PC-9 (cell line): Measurements from ENCODE around the gene TES. TPM values are rescaled to one million over a fixed set of nuclear protein-coding genes. Genes with fewer than 3 reads are reported as not detected.
A peak's percentile ranks its signal among the peaks of the same experiment; 100 is the strongest.

Experiments
- BruUV-seq: library from RNA; stranded (reverse); fragments of 400-500 nt; replicated peaks from 2 replicates; lab custom pipeline; 2021; lab: Mats Ljungman, UMichigan
- CTCF ChIA-PET: fragments of 300-600 bp; sonication (Branson Sonifier 250); formaldehyde crosslinking; loops from one replicate; lab custom pipeline; 2022; ENCODE audit warnings: antibody characterized with exemption; lab: Charles Lee
- POLR2A ChIA-PET: fragments of 300-600 bp; sonication (Branson Sonifier 250); formaldehyde crosslinking; loops from one replicate; lab custom pipeline; 2022; ENCODE audit warnings: antibody characterized with exemption; ENCODE audit not compliant: unreplicated experiment; lab: Charles Lee
- DNase-seq, 2 experiments: peaks; one replicate each; pipeline versions ENCODE4 v3.0.0 to v3.0.0-alpha.2; 2015 to 2022; ENCODE audit warnings: mixed read lengths in 1 of 2
- H2AFZ ChIP-seq: fragments of 200-600 bp; sonication (generic); 2 replicates; pipeline ENCODE4 v1.8.1; 2017; ENCODE audit warnings: antibody characterized with exemption
- H3F3A ChIP-seq: fragments of 200-600 bp; sonication (generic); 2 replicates; pipeline ENCODE4 v1.8.1; 2017; ENCODE audit warnings: antibody characterized with exemption, mild to moderate bottlenecking, low read depth; ENCODE audit not compliant: insufficient read depth
- H3K27ac ChIP-seq: fragments of 200-600 bp; sonication (generic); 2 replicates; pipeline ENCODE4 v1.6.1; 2016; ENCODE audit warnings: mixed run types
- H3K27me3 ChIP-seq: fragments of 200-600 bp; sonication (generic); 2 replicates; pipeline ENCODE4 v1.6.1; 2016; ENCODE audit warnings: low read depth, mixed run types; ENCODE audit not compliant: insufficient read depth
- H3K36me3 ChIP-seq: fragments of 200-600 bp; sonication (generic); 2 replicates; pipeline ENCODE4 v1.6.1; 2016; ENCODE audit warnings: low read depth, mixed run types
- H3K4me1 ChIP-seq: fragments of 200-600 bp; sonication (generic); replicated peaks from 2 replicates; pipeline ENCODE4 v1.6.1; 2016; ENCODE audit warnings: mixed run types; ENCODE audit not compliant: insufficient read depth
- H3K4me2 ChIP-seq: fragments of 200-600 bp; sonication (generic); 2 replicates; pipeline ENCODE4 v1.6.1; 2017; ENCODE audit warnings: mixed run types
- H3K4me3 ChIP-seq: fragments of 200-600 bp; sonication (generic); 2 replicates; pipeline ENCODE4 v1.6.1; 2016; ENCODE audit warnings: mixed run types
- H3K79me2 ChIP-seq: fragments of 200-600 bp; sonication (generic); 2 replicates; pipeline ENCODE4 v1.6.1; 2017; ENCODE audit warnings: low read depth, mixed run types
- H3K9me2 ChIP-seq: fragments of 200-600 bp; sonication (generic); 2 replicates; pipeline ENCODE4 v1.8.1; 2017; ENCODE audit warnings: mild to moderate bottlenecking; ENCODE audit not compliant: insufficient read depth
- H3K9me3 ChIP-seq: fragments of 200-600 bp; sonication (generic); 2 replicates; pipeline ENCODE4 v1.8.1; 2016; ENCODE audit warnings: low read depth; ENCODE audit not compliant: insufficient read depth
- H4K20me1 ChIP-seq: fragments of 200-600 bp; sonication (generic); 2 replicates; pipeline ENCODE4 v1.8.1; 2017; ENCODE audit not compliant: insufficient read depth
- EZH2 ChIP-seq: fragments of 200-600 bp; sonication (generic); IDR thresholded peaks from 2 replicates; pipeline ENCODE4 v1.8.0; 2017; ENCODE audit warnings: antibody characterized with exemption, low read depth
- intact Hi-C: fragments of 100-400 bp; cut with micrococcal nuclease; formaldehyde crosslinking; loops from one replicate; pipeline ENCODE4 v1.10.0; 2022; ENCODE audit not compliant: unreplicated experiment
- total RNA-seq: library from RNA; stranded (reverse); gene quantifications from 2 replicates; pipeline ENCODE4 v1.2.3, GENCODE V29; 2021
- TF ChIP-seq, protein P1 (sequence below): fragments of 200-600 bp; sonication (generic); conservative IDR thresholded peaks from 2 replicates; pipeline ENCODE4 v1.6.1; 2017; ENCODE audit warnings: mixed run types, antibody characterized with exemption, mild to moderate bottlenecking, moderate library complexity

Gene TES
- total RNA-seq, 1 experiment from 2014 or later: 210 TPM

DNA sequence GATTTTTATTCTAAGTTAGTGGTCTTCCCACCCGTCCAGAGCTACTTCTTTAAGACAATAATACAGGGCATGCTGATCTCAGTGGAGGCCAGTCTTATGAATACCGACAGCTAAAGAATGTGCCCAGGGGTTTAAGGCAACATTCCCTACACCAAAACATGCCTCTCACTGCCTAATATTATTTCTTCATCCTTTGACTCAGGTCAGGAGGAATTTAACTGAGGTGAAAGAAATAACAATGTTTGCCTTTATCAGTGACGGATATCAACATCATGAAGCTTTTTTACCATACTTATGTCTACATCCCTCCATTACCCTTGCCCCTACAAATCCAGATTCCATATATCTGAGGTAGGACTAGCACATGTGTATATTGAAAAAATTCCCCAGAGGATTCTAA, 33.3 kb upstream of the TES start:
- BruUV-seq: no TSS peak
- H3K27me3 ChIP-seq: no peaks in the 10 kb centered on the region
- no peak overlapping the region for H3K27ac ChIP-seq
- peaks cover 11% of the 10 kb centered on the region; the same call in 1 of the 2 replicates for H3K4me1 ChIP-seq
- intact Hi-C loops: loop anchor here (1.0 to 10.0 kb wide), 4 partner anchors 41 to 948 kb away; partner anchors contain the start of gene CAPZA2
- H2AFZ ChIP-seq: no peak overlapping the region
- H3K9me3 ChIP-seq: no peaks in the 10 kb centered on the region; the same call in 1 of the 2 replicates
- no peaks in the 10 kb centered on the region for H3F3A ChIP-seq
- no peaks in the 10 kb centered on the region for H4K20me1 ChIP-seq
- H3K79me2 ChIP-seq: no peaks in the 10 kb centered on the region
- peak; percentile 38 to 81 for DNase-seq
- H3K9me2 ChIP-seq: no peaks in the 10 kb centered on the region
- 0 out of 2 replicates have a peak overlapping the region, but pooled peaks have one; percentile 12 for H3K4me2 ChIP-seq
- no peaks in the 10 kb centered on the region for H3K36me3 ChIP-seq
- CTCF ChIA-PET: interaction anchor here (0.6 to 1.8 kb wide), 5 partner anchors 63 to 412 kb away, joined by 3 to 7 read pairs (median 4); no protein-coding TSS in a partner anchor
- TF ChIP-seq EZH2: no peak
- TF ChIP-seq, protein P1, sequence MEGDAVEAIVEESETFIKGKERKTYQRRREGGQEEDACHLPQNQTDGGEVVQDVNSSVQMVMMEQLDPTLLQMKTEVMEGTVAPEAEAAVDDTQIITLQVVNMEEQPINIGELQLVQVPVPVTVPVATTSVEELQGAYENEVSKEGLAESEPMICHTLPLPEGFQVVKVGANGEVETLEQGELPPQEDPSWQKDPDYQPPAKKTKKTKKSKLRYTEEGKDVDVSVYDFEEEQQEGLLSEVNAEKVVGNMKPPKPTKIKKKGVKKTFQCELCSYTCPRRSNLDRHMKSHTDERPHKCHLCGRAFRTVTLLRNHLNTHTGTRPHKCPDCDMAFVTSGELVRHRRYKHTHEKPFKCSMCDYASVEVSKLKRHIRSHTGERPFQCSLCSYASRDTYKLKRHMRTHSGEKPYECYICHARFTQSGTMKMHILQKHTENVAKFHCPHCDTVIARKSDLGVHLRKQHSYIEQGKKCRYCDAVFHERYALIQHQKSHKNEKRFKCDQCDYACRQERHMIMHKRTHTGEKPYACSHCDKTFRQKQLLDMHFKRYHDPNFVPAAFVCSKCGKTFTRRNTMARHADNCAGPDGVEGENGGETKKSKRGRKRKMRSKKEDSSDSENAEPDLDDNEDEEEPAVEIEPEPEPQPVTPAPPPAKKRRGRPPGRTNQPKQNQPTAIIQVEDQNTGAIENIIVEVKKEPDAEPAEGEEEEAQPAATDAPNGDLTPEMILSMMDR: no peak
- H3K4me3 ChIP-seq: no peak overlapping the region
- POLR2A ChIA-PET: interaction anchor here (0.5 to 1.1 kb wide), 10 partner anchors 34 to 1991 kb away, joined by 3 to 13 read pairs (median 4); partner anchors contain the start of gene TES

DNA sequence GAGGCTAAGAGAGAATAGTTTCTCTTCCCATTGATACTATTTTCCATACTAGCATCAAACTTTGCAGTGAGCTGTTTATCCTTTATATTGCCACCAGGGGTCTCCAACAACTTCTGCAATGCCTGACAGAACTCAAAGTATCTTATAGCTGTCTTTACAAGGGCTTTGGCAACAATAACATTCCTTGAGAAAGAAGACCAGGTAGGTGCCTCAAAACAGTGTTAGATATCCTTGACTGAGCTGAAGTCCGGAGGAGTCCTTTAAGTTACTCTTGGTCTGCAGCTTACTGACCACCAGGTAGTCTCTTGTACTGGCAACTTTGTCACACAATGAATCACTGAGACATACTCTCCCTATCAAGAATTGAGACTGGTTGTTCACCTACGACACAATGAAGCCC, 30.0 kb upstream of the TES start:
- no peak overlapping the region for H3K27ac ChIP-seq

DNA sequence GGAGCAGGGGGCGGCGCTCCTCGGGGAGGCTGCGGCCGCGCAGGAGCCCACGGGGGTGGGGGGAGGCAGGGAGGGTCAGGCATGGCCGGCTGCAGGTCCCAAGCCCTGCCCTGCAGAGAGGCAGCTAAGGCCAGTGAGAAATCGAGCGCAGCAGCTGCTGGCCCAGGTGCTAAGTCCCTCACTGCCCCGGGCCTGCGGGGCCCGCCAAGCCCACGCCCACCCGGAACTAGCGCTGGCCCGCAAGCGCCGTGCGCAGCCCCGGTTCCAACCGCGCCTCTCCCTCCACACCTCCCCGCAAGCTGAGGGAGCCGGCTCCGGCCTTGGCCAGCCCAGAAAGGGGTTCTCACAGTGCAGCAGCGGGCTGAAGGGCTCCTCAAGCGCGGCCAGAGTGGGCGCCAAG, 28.3 kb upstream of the TES start:
- no TSS peak for BruUV-seq
- Histone ChIP-seq H3K4me2 (no peak overlapping the region), H3F3A (no peaks in the 10 kb centered on the region), H2AFZ (no peak overlapping the region), H3K27me3 (no peaks in the 10 kb centered on the region), H3K27ac (no peak overlapping the region), H4K20me1 (no peaks in the 10 kb centered on the region), H3K9me3 (no peaks in the 10 kb centered on the region), H3K4me3 (no peak overlapping the region), H3K4me1 (0 out of 2 replicates have a peak, but pooled peaks cover 6% of the 10 kb centered on the region), H3K9me2 (no peaks in the 10 kb centered on the region), H3K79me2 (no peaks in the 10 kb centered on the region), H3K36me3 (no peaks in the 10 kb centered on the region)
- intact Hi-C loops: loop anchor here (5.0 kb wide), 1 partner anchor 345 kb away; the partner anchor contains the start of gene CAV1
- no peak for DNase-seq
- CTCF ChIA-PET: no interaction called here
- TF ChIP-seq EZH2: no peak
- TF ChIP-seq, protein P1: no peak
- POLR2A ChIA-PET: interaction anchor here (0.6 kb wide), 1 partner anchor 55 kb away, joined by 8 read pairs; no protein-coding TSS in a partner anchor

More for the DNA sequence above, 30.0 kb upstream of the TES start:
- no peak overlapping the region for H3K4me3 ChIP-seq
- intact Hi-C loops: loop anchor here (1.0 to 5.0 kb wide), 5 partner anchors 31 to 408 kb away; partner anchors contain the start of gene CAV1
- no peak overlapping the region for H3K4me2 ChIP-seq
- no peaks in the 10 kb centered on the region for H3K9me2 ChIP-seq
- DNase-seq: peak; percentile 25 to 49
- POLR2A ChIA-PET: interaction anchor here (0.5 to 0.7 kb wide), 7 partner anchors 21 to 689 kb away, joined by 3 to 6 read pairs (median 4); no protein-coding TSS in a partner anchor
- H4K20me1 ChIP-seq: no peaks in the 10 kb centered on the region
- no peaks in the 10 kb centered on the region for H3K79me2 ChIP-seq
- peaks cover 11% of the 10 kb centered on the region; the same call in 1 of the 2 replicates for H3K4me1 ChIP-seq
- no peaks in the 10 kb centered on the region for H3F3A ChIP-seq
- CTCF ChIA-PET: interaction anchor here (0.6 to 1.4 kb wide), 8 partner anchors 55 to 546 kb away, joined by 3 to 17 read pairs (median 4); no protein-coding TSS in a partner anchor
- no peak overlapping the region for H2AFZ ChIP-seq
- H3K27me3 ChIP-seq: no peaks in the 10 kb centered on the region
- TF ChIP-seq, protein P1: peak; percentile 89
- no peak for TF ChIP-seq EZH2
- no peaks in the 10 kb centered on the region for H3K36me3 ChIP-seq
- H3K9me3 ChIP-seq: no peaks in the 10 kb centered on the region; the same call in 1 of the 2 replicates
- BruUV-seq: no TSS peak
